WTC11 (cell line): ENCODE data around the gene GARNL3. TPM values are rescaled to one million over a fixed set of nuclear protein-coding genes. Genes with fewer than 3 reads are reported as not detected.

Source experiments
- ATAC-seq: fragments of 200-7000 bp; cut with Tn5 transposase; 2 replicates; pipeline ENCODE4 v1.10.0; 2021; ENCODE audit warnings: mild to moderate bottlenecking, moderate library complexity
- CTCF ChIA-PET: fragments of 300-600 bp; sonication (Branson Sonifier 250); formaldehyde crosslinking; loops from one replicate; lab custom pipeline; 2021; ENCODE audit warnings: antibody characterized with exemption; lab: Charles Lee
- POLR2A ChIA-PET: fragments of 350-600 bp; sonication (Branson Sonifier 250); formaldehyde crosslinking; loops from one replicate; lab custom pipeline; 2021; ENCODE audit warnings: antibody characterized with exemption; lab: Charles Lee
- DNase-seq: peaks from one replicate; pipeline ENCODE4 v3.0.0; 2021; ENCODE audit warnings: low spot score
- H3K27ac Mint-ChIP-seq: 2 replicates; pipeline ENCODE4 v1.8.0; 2021; ENCODE audit warnings: mixed read lengths
- H3K27me3 Mint-ChIP-seq: 2 replicates; pipeline ENCODE4 v1.8.0; 2021; ENCODE audit warnings: low read depth, mild to moderate bottlenecking, moderate library complexity, mixed read lengths
- H3K36me3 Mint-ChIP-seq: 2 replicates; pipeline ENCODE4 v1.8.0; 2021; ENCODE audit warnings: mixed read lengths
- H3K4me1 Mint-ChIP-seq: 2 replicates; pipeline ENCODE4 v1.8.0; 2022; ENCODE audit warnings: mixed read lengths
- H3K4me3 Mint-ChIP-seq: 2 replicates; pipeline ENCODE4 v1.8.0; 2021; ENCODE audit warnings: mild to moderate bottlenecking, moderate library complexity, mixed read lengths
- H3K9me3 Mint-ChIP-seq: 2 replicates; pipeline ENCODE4 v1.8.0; 2021; ENCODE audit warnings: mixed read lengths
- ELF4 ChIP-seq: sonication (generic); formaldehyde crosslinking; IDR thresholded peaks from 2 replicates; pipeline ENCODE4 v1.8.1; 2022; ENCODE audit warnings: low read depth, mild to moderate bottlenecking, moderate library complexity, missing genetic modification reagents
- ETV6 ChIP-seq: sonication (generic); formaldehyde crosslinking; IDR thresholded peaks from 2 replicates; pipeline ENCODE4 v1.8.1; 2022; ENCODE audit warnings: mild to moderate bottlenecking, missing genetic modification reagents
- FOXK1 ChIP-seq: sonication (generic); formaldehyde crosslinking; IDR thresholded peaks from 2 replicates; pipeline ENCODE4 v1.8.0; 2022; ENCODE audit warnings: mild to moderate bottlenecking, moderate library complexity, missing genetic modification reagents
- FOXP1 ChIP-seq: sonication (generic); formaldehyde crosslinking; IDR thresholded peaks from 2 replicates; pipeline ENCODE4 v1.8.0; 2022; ENCODE audit warnings: missing genetic modification reagents, mild to moderate bottlenecking, moderate library complexity, borderline replicate concordance
- PRRX2 ChIP-seq: fragments of 250-450 bp; sonication (Bioruptor Pico); IDR thresholded peaks from 2 replicates; pipeline ENCODE4 v1.8.0; 2021; ENCODE audit warnings: mild to moderate bottlenecking
- TP53 ChIP-seq: sonication (generic); formaldehyde crosslinking; IDR thresholded peaks from 2 replicates; pipeline ENCODE4 v1.8.1; 2023; ENCODE audit warnings: mild to moderate bottlenecking, missing genetic modification reagents
- ZNF263 ChIP-seq: sonication (generic); formaldehyde crosslinking; IDR thresholded peaks from 2 replicates; pipeline ENCODE4 v1.8.1; 2022; ENCODE audit warnings: low read depth, mild to moderate bottlenecking, moderate library complexity, missing genetic modification reagents
- ZNF416 ChIP-seq: fragments of 250-450 bp; sonication (Bioruptor Pico); IDR thresholded peaks from 2 replicates; pipeline ENCODE4 v1.9.0; 2021; ENCODE audit warnings: mild to moderate bottlenecking, inconsistent platforms
- ZNF423 ChIP-seq: fragments of 250-450 bp; sonication (Bioruptor Pico); IDR thresholded peaks from 2 replicates; pipeline ENCODE4 v2.1.2; 2022; ENCODE audit warnings: mild to moderate bottlenecking, moderate library complexity
- total RNA-seq: library from RNA; stranded (reverse); gene quantifications from 3 replicates; pipeline ENCODE4 v1.2.3, GENCODE V29; 2021
- TF ChIP-seq, protein P1 (sequence below): sonication (generic); formaldehyde crosslinking; IDR thresholded peaks from 2 replicates; pipeline ENCODE4 v1.8.1; 2022; ENCODE audit warnings: missing genetic modification reagents, borderline replicate concordance
- TF ChIP-seq, protein P2 (sequence below): fragments of 250-450 bp; sonication (Bioruptor Pico); IDR thresholded peaks from 2 replicates; pipeline ENCODE4 v1.9.0; 2021; ENCODE audit warnings: mild to moderate bottlenecking, borderline replicate concordance
- TF ChIP-seq, protein P3 (sequence below): fragments of 250-450 bp; sonication (Bioruptor Pico); IDR thresholded peaks from 2 replicates; pipeline ENCODE4 v1.9.0; 2021; ENCODE audit warnings: moderate library complexity, mild to moderate bottlenecking, inconsistent platforms, borderline replicate concordance
- TF ChIP-seq, protein P4 (sequence below): sonication (generic); formaldehyde crosslinking; IDR thresholded peaks from 2 replicates; pipeline ENCODE4 v1.8.0; 2022; ENCODE audit warnings: mild to moderate bottlenecking, missing genetic modification reagents
- TF ChIP-seq, protein P5 (sequence below): fragments of 250-450 bp; sonication (Bioruptor Pico); IDR thresholded peaks from 2 replicates; pipeline ENCODE4 v1.9.0; 2021; ENCODE audit warnings: mild to moderate bottlenecking
- TF ChIP-seq, protein P6 (sequence below): sonication (generic); formaldehyde crosslinking; IDR thresholded peaks from 2 replicates; pipeline ENCODE4 v1.8.1; 2023; ENCODE audit warnings: mild to moderate bottlenecking, missing genetic modification reagents

The GARNL3 gene
- total RNA-seq, 1 experiment from 2014 or later: 17.8 TPM

DNA sequence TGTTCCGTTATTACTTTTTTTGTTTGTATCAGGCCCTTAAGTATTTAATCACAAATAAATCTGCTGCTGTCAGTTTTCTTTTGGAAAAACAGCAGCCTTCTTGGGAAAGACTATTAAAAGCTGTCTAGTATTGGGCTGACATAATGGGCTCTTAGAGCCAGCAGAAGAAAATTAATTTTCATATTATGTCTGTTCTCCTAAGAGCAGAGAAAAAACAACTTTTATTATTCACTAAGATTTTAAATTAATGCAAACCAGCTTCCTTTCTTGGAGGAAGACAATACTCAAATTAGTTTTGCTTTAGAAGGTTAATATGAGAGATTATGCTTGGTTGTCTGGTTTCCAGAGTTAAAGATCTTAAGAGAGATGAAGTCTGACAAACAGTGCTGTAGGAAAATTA is 30.6 kb upstream of the GARNL3 start (continued):
- TF ChIP-seq, protein P1, sequence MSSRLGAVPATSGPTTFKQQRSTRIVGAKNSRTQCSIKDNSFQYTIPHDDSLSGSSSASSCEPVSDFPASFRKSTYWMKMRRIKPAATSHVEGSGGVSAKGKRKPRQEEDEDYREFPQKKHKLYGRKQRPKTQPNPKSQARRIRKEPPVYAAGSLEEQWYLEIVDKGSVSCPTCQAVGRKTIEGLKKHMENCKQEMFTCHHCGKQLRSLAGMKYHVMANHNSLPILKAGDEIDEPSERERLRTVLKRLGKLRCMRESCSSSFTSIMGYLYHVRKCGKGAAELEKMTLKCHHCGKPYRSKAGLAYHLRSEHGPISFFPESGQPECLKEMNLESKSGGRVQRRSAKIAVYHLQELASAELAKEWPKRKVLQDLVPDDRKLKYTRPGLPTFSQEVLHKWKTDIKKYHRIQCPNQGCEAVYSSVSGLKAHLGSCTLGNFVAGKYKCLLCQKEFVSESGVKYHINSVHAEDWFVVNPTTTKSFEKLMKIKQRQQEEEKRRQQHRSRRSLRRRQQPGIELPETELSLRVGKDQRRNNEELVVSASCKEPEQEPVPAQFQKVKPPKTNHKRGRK (CRISPR knock-in tag): no peak
- no peak for TF ChIP-seq ZNF263 (CRISPR knock-in tag)
- TF ChIP-seq, all 79 proteins: peak for 0

DNA sequence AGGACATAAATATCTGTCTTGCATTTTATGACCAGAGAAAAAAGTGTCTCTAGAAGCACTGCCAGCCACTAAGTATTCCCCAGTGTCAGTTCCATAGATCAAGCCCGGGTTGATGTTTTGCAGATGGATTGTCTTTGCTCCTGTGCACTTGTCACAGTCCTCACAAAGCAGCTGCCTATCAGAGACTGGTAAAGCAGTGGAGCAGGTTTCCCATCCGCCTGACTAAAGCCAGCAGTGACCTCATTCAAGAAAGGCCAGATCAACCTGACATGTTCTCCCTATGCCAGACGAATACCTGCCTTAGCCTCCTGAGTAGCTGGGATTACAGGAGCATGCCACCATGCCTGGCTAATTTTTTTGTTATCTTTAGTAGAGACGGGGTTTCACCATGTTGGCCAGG is 26.8 kb upstream of the GARNL3 start:
- ATAC-seq (no peak), DNase-seq (no peak)
- H3K27ac Mint-ChIP-seq: no peak overlapping the region
- H3K27me3 Mint-ChIP-seq: no peaks in the 10 kb centered on the region
- H3K4me3 Mint-ChIP-seq: no peak overlapping the region
- TF ChIP-seq, protein P2, sequence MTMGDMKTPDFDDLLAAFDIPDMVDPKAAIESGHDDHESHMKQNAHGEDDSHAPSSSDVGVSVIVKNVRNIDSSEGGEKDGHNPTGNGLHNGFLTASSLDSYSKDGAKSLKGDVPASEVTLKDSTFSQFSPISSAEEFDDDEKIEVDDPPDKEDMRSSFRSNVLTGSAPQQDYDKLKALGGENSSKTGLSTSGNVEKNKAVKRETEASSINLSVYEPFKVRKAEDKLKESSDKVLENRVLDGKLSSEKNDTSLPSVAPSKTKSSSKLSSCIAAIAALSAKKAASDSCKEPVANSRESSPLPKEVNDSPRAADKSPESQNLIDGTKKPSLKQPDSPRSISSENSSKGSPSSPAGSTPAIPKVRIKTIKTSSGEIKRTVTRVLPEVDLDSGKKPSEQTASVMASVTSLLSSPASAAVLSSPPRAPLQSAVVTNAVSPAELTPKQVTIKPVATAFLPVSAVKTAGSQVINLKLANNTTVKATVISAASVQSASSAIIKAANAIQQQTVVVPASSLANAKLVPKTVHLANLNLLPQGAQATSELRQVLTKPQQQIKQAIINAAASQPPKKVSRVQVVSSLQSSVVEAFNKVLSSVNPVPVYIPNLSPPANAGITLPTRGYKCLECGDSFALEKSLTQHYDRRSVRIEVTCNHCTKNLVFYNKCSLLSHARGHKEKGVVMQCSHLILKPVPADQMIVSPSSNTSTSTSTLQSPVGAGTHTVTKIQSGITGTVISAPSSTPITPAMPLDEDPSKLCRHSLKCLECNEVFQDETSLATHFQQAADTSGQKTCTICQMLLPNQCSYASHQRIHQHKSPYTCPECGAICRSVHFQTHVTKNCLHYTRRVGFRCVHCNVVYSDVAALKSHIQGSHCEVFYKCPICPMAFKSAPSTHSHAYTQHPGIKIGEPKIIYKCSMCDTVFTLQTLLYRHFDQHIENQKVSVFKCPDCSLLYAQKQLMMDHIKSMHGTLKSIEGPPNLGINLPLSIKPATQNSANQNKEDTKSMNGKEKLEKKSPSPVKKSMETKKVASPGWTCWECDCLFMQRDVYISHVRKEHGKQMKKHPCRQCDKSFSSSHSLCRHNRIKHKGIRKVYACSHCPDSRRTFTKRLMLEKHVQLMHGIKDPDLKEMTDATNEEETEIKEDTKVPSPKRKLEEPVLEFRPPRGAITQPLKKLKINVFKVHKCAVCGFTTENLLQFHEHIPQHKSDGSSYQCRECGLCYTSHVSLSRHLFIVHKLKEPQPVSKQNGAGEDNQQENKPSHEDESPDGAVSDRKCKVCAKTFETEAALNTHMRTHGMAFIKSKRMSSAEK (CRISPR knock-in tag): no peak
- TF ChIP-seq, protein P3, sequence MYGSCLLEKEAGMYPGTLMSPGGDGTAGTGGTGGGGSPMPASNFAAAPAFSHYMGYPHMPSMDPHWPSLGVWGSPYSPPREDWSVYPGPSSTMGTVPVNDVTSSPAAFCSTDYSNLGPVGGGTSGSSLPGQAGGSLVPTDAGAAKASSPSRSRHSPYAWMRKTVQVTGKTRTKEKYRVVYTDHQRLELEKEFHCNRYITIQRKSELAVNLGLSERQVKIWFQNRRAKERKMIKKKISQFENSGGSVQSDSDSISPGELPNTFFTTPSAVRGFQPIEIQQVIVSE: no peak
- TF ChIP-seq TP53 (CRISPR knock-in tag) (no peak), FOXP1 (CRISPR knock-in tag) (no peak)
- TF ChIP-seq, protein P4, sequence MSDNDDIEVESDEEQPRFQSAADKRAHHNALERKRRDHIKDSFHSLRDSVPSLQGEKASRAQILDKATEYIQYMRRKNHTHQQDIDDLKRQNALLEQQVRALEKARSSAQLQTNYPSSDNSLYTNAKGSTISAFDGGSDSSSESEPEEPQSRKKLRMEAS (CRISPR knock-in tag): no peak
- TF ChIP-seq, all 79 proteins: peak for 0
- peaks cover 2% of the 10 kb centered on the region; the same call in 1 of the 2 replicates for H3K36me3 Mint-ChIP-seq
- H3K4me1 Mint-ChIP-seq: peaks cover 25% of the 10 kb centered on the region
- ChIA-PET POLR2A (no interaction called here), CTCF (interaction anchor here (1.6 kb wide), 1 partner anchor 73 kb away, joined by 5 read pairs; no protein-coding TSS in a partner anchor)
- H3K9me3 Mint-ChIP-seq: no peaks in the 10 kb centered on the region

DNA sequence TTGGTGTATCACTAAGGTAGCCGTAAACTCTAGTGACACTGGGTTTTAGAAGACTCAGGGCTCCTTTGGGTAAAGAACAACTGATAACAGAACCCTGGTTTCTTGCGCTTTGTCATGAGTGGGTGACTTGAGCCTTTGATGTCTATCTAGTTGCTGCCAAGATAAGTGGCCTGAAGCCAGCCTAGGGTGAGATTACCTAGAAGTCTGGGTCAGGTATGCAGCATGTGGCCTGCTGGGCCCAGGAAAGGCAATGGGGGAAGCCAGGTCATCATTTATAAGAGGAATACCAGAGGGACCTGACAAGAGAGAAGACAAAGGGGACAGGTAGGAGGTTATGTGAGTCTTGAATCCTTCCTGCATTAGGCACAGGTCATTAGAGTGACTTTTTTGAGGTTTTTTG is 23.2 kb upstream of the GARNL3 start:
- CTCF ChIA-PET: interaction anchor here (0.7 to 1.3 kb wide), 3 partner anchors 18 to 128 kb away, joined by 3 to 4 read pairs (median 3); no protein-coding TSS in a partner anchor
- ATAC-seq (no peak), DNase-seq (no peak)
- POLR2A ChIA-PET: interaction anchor here (0.7 kb wide), 1 partner anchor 11 kb away, joined by 3 read pairs; no protein-coding TSS in a partner anchor
- Mint-ChIP-seq H3K36me3 (peaks cover 2% of the 10 kb centered on the region; the same call in 1 of the 2 replicates), H3K4me3 (no peak overlapping the region), H3K27ac (peak overlapping the region; percentile 88), H3K9me3 (no peaks in the 10 kb centered on the region), H3K27me3 (no peaks in the 10 kb centered on the region), H3K4me1 (peaks cover 39% of the 10 kb centered on the region)
- no peak for TF ChIP-seq ZNF423 (CRISPR knock-in tag)
- TF ChIP-seq, protein P4 (CRISPR knock-in tag): 0 out of 2 replicates have a peak, but pooled peaks have one; percentile 21

DNA sequence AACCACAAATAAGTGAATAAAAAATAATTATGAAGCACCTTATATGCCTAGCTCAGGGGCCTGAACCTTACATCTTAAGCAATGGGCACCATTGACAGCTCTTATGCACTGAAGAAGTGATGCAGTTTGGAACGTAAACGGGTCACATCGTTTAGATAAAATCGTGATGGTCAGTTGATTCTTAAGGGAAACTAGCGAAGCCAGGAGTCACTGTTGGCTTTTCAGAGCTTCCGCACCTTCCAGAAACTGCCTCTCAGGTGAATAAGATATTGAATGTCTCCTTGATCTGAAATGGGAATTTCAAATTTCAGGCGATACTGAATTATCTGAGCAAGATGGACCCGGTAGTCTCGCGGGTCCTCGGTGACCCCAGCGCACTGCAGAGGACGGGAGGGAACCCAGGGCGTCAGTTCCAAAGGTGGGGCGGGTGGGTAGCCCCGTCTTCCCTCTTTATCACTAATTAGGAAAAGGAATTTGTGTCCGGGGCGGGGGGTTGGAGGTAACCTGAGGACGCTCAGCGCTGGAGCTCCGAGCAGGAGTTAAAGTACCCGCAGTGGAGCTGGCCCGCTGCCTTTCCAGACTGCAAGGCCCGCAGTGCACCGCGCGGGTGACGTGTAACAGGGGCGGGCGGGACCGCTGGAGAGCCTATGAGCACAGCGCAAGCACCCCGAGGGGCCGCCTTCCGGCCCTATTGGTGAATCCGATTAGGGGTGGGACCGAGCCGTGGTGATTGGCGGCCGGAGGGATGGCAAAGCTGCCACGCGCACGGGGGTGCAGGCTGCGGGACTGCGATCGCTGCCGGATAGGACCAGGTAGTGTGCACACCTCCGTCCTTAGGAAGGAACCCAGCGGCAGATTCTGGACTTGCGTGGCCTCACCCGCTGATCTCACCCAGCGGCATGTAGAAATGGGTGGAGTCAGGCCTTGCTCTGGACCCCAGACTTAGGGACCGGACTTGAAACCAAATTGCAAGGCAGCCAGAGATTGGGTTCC is 19.7 kb upstream of the GARNL3 start:
- ChIA-PET CTCF (interaction anchor here (1.6 to 1.9 kb wide), 3 partner anchors 20 to 152 kb away, joined by 7 to 21 read pairs (median 9); partner anchors contain the start of gene SLC2A8), POLR2A (interaction anchor here (1.0 to 1.4 kb wide), 3 partner anchors 8 to 21 kb away, joined by 3 to 15 read pairs (median 6); no protein-coding TSS in a partner anchor)
- Mint-ChIP-seq H3K36me3 (peaks cover 3% of the 10 kb centered on the region), H3K4me3 (peak overlapping the region; percentile 87), H3K9me3 (no peaks in the 10 kb centered on the region), H3K4me1 (peaks cover 52% of the 10 kb centered on the region), H3K27me3 (no peaks in the 10 kb centered on the region), H3K27ac (peak overlapping the region; percentile 96)
- DNase-seq: peak; percentile 99
- peak; percentile 99 for ATAC-seq
- TF ChIP-seq, protein P5, sequence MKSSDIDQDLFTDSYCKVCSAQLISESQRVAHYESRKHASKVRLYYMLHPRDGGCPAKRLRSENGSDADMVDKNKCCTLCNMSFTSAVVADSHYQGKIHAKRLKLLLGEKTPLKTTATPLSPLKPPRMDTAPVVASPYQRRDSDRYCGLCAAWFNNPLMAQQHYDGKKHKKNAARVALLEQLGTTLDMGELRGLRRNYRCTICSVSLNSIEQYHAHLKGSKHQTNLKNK (CRISPR knock-in tag): no peak
- 0 out of 2 replicates have a peak, but pooled peaks have one; percentile 70 for TF ChIP-seq PRRX2 (CRISPR knock-in tag)
- TF ChIP-seq, protein P6, sequence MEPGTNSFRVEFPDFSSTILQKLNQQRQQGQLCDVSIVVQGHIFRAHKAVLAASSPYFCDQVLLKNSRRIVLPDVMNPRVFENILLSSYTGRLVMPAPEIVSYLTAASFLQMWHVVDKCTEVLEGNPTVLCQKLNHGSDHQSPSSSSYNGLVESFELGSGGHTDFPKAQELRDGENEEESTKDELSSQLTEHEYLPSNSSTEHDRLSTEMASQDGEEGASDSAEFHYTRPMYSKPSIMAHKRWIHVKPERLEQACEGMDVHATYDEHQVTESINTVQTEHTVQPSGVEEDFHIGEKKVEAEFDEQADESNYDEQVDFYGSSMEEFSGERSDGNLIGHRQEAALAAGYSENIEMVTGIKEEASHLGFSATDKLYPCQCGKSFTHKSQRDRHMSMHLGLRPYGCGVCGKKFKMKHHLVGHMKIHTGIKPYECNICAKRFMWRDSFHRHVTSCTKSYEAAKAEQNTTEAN: no peak
- TF ChIP-seq, protein P3: no peak
- TF ChIP-seq ETV6 (CRISPR knock-in tag): peak; percentile 68; the same call in 1 of the 2 replicates
- 0 out of 2 replicates have a peak, but pooled peaks have one; percentile 37 for TF ChIP-seq ZNF416
- TF ChIP-seq FOXK1 (CRISPR knock-in tag): 0 out of 2 replicates have a peak, but pooled peaks have one; percentile 37
- TF ChIP-seq ZNF263 (CRISPR knock-in tag): no peak
- no peak for TF ChIP-seq ELF4 (CRISPR knock-in tag)
